Measurements from ENCODE around the gene TRIO.
"Not testable (repeated sequence)": the region's sequence is repeated elsewhere in the genome, so short reads cannot be mapped to it uniquely, and the experiment has no call there.

TRIO gene

DNA sequence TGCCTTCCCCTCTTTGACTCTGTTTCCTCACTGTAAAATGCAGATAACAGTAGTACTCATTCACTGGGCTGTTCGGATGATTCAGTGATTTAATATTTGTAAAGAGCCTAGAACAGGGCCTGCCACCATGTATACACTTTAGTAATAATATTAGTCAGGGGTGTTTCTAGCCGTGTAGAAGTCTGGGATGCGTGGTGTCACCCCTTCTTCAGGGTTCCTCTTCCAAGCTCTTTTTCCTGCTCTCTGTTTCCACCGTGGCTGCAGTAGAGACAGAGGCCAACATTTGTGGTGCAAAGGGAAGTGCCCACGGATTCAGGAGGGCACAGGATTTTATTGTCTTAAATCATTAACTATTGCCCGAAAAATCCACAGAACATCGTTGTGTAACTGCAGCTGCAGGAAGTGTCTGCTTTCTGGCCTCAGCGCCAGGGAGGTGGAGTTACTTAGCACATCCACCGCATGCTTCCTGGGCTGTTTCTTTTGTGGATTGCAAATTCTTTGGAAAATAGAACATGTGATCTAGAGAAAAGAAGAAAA lies 61.7 kb downstream of the TRIO start:
- DNase-seq = peak in 7 of 58 donors; percentile 3 to 48 (median 13)

DNA sequence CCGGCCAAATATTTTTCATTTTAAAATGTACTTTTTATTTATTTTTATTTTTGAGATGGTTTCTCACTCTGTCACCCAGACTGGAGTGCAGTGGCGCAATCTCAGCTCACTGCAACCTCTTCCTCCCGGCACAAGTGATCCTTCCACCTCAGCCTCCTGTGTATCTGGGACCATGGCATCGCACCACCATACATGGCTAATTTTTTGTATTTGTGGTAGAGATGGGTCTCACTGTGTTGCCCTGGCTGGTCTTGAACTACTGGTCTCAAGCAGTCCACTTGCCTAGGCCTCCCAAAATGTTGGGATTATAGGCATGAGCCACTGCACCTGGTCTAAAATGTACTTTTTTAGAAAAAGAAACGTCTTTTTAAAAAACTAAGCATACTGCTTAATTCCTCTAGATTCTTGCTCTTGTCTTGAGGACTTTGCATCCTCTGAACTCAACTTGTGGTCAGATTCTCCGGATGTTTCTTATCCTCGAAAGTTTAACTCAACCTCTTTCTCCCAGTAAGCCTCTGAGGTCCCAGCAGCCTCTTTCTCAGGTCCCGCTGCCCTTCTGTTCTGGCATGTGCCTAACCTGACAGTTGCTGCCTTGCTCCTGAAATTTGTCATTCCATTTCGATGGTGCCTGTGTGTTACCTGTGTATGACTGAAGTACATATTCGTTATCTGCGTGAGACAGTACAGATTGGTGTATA lies 63.0 kb downstream of the TRIO start:
- no peak for DNase-seq

DNA sequence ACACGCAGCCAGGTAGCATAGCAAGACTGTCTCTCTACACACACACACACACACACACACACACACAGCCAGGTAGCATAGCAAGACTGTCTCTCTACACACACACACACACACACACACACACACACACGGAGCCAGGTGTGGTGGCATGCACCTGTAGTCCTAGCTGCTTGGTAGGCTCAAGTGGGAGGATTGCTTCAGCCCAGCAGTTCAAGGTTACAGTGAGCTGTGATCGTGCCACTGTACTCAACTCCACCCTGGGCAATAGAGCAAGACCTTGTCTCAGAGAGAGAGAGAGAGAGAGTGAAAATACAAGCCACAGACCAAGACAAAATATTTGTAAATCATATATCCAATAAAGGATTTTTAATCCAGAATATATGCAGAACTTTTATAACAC lies 64.3 kb downstream of the TRIO start:
- not testable (repeated sequence) for DNase-seq

DNA sequence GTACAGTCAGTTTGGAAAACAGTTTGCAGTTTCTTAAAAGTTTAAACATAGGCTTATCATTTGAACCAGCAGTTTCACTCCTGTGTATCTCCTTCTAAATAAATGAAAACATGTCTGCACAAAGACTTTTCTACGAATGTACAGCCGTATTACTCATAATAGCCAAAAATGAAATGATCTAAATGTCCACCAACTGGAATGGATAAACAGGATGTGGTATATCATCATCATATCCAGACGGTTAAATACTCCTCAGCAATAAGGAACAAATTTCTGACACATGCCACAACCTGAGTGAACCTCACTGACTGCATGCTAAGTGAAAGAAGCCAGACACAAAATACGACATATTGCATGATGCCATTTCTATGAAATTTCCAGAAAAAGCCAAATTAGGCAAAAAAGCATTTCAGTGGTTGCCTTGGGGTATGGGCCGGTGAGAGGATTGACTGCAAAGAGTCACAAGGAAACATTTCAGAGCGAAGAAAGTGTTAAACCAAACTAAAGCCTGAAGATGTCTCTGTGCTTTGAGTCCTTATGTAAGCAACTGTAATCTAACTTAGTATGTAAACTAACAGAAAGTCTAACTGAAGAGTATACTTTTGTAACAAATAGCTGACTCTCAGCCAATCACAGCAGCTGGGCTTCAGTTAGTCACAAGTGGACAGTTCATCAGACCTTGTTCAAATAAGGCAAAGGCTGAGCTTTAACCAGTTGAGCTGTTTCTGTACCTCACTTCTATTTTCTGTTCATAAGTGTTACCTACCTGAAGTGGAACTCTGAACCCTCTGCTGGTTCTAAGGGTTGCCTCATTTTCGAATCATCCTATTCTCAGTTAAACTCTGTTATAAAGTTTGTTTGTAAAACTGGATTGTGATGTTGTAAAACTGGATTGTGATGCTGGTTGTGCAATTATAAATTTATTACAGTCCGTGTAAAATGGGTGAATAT lies 65.2 kb downstream of the TRIO start:
- no peak for DNase-seq

DNA sequence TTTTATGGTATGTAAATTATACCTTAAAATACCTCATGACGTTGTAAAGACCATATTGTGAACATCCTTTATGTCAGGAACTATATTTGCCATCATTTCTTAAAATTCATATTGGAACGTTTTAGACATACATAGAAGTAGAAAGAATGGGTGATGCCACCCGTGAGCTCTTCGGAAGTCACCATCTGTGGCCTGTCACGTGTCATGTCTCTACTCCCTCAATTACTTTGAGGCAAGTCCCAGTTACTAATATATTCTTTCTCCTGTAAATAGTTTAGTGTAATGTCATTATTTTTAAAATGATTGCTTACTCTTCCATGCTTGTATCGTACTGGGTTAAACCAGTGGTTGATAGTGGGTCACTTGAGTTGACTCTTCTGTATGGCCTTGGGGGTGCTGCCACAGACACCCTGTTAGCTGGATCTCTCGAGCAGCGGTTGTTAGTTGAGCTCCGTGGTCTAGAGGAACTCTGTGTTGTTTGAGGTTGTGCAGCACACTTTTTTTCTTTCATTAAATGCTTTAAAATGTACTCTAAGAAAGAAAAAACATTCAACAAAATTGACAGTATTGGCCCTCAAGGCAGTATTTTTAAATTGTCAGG lies 66.2 kb downstream of the TRIO start:
- DNase-seq = no peak

DNA sequence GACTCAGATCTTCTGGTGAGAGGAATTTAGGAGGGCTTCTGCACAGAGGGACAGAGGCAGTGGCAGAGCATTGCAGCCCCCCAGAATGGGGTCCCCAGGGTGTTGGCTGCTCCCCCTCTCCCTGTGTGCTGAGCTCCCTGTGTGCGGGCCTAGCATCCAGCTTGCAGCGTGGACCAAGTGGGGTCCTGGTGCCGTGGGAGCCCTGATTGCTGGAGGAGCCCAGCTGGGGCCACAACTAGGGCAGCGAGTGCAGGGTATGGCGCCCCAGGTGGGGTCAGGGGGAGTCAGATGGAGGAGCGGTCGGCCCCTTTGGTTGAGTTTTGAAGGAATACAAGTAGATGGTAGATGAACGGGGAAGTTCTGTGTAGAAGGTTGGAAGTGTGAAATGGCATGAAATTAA lies 66.7 kb downstream of the TRIO start:
- DNase-seq = no peak

DNA sequence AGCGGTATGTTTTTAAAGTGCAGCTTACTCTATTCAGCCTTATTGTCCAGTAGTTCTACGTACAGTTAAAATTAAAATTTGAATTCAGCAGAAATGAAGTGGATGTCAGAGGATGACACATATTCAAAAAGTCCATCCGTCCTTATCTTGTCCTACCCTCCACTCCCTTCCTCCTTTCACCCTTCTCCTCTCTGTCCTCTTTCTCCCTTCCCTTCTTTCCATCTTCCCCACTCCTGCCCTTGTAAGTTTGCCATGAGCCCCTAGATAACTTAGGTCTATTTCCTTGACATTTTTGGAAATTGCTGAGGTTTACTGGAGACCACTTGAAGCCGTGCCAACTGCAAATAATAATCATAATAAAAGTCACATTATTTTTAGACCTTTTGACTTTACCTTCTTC lies 67.6 kb downstream of the TRIO start:
- no peak for DNase-seq

DNA sequence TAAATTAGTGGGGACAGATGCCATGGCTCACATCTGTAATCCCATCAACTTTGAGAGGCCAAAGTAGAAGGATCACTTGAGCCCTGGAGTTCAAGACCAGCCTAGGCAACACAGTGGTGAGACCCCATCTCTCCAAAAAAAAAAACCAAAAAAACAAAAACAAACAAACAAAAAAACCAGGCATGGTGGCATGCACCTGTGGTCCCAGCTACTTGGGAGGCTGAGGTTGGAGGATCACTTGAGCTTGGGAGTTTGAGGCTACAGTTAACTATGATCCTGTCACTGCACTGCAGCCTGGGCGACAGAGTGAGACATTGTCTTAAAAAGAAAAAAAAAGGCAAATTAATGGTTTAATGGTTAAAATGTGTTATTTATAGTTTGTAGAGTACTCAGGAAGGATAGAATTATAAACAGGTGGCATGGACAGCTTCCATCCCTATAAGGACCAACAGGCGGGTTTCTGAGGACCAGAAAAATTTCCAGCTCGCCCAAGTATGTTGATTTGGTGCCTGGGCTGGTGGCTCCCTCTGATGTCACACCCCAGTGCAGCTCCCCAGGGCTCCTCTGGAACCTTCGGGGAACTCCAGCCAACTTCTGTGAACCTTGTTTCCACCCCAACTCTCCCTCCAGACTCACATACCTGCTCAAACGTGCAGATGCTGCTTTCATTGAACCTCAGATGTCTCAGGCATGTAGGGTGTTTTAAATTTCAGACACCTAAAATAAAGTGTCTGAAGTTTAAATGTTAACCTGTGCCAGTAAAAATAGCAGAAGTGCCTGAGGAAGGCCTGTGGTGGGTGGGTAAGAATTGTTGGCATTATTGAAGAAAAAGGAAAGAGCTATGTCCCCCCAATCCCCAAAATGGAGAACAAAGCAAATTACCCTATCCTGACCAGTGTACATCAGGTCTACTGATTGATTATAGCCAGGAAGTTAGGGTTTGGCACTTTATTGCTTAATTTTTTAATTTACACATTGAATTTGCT lies 69.0 kb downstream of the TRIO start:
- DNase-seq = no peak

DNA sequence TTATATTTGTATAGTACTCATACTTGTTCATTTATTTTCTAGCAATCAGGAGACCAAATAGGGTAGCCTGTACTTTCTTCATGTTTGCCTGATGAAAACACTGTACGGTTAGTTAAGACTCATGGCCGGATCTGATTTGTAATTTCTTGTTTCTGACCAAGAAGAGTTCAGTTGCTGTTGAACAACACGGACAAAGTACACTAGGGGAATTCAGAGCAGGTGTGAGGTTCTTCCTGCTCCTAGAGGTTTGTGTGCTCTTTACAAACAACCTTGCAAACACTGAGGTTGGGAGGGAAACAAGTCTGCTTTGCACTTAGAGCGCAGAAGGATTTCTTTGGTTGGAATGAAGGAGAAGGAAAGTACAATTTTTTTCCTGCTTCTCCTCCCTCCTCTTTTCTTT lies 69.7 kb downstream of the TRIO start:
- no peak for DNase-seq

DNA sequence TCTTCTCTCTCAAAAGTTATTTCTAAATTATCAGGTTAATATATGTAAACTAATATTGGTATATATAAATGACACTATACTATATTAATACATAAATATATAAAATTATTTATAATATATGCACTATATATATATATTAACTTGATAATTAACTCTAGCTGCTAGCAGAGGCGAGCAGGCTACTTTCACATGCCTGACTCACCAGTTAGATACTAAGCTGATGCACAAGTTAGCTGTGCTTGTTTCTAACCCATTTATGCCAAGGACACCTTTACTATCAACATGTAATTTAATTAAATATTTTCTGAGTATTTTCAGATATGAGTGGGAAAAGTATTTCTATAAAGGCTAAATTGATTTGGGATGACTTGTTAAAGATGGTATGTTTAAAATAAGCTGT lies 70.1 kb downstream of the TRIO start:
- no peak for DNase-seq

DNA sequence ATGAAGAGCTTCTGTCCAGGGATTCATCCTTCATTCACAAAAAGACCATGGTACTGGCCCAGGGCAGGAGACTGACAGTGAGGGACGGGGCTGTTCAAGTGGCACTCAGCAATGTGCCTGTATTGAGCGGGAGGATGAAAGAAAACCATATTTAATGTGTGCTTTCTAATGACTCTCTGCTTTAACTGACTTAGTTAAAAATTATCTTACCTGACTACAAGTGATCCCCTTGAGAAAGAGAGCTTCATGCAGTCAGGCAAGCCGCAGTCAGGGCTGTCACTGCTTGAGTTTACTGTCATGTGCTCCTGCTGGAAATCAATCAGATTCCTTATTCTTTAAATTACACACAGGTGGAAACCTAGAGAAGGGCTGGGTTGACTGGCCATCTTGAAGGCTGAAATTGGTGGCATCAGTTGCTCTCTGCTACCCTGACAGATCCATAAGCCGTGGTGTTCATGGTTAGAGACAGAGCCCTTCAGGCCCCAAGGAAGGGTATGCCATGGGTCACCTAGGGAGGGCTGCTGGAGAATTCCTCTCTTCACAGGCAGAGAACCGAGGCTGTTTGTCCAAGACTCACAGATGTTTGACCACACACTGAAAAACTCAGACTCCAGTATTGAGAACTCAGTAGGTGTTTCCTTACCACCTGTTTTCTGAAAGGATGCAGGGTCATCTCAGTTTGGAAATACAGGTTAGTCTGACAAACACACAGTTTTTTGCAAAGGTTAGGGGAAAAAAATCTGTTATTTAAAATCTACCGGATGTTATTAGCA lies 70.9 kb downstream of the TRIO start:
- DNase-seq = no peak

DNA sequence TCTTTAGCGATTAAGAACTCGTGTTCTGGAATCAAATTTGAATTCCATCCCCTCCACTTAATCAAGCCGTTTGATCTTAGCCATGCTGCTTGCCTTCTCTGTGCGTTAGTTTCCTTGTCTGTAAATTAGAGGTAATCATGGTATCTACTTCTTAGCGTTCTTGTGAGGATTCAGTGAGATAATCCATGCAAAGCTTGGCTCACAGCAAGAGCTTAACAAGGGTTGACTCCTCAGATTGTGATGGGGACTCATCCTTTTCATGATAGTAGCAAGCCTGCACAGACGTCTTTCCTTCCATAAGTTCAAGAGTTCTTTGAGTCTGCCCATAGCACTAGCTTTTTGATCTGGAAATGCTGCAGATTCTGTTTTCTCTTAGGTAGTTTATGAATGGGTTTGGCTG lies 72.8 kb downstream of the TRIO start:
- DNase-seq = no peak

DNA sequence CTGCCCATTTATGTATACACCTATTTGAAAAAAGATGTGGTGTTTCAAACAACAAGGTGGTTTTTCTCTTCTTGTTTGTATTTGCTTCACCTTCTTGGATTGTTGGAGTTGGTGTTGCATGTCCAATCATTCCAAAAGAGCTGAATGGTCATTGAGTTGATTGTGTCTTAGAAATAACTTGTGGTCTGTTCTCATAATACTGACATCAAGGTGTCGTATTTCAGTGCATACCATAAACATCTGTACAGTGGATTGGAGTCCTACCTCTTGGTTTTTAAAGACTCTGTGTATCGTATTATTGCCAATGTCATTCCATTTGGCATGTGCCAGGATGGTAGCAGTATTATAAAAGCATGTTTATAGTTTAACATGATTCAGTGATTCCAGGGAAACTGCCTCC lies 73.2 kb downstream of the TRIO start:
- DNase-seq = no peak

DNA sequence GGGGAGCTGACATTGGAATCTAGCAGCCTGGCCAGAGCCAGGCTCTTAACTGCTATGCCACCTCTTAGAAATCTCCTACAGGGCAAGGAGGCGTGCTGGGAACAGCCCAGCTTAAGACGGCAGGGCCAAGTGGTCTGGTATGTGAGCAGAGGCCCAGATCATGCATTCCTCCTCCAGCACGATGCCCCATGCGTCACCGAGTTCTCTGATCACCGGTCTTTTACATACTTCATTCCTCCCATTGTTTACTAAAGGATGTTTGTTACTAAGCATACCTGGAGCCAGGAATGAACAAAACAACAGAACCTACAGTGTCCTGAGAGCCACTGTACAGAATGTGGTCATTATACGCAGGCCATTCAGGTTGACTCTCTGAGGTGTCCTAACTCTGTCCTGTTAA lies 73.8 kb downstream of the TRIO start:
- DNase-seq = no peak

DNA sequence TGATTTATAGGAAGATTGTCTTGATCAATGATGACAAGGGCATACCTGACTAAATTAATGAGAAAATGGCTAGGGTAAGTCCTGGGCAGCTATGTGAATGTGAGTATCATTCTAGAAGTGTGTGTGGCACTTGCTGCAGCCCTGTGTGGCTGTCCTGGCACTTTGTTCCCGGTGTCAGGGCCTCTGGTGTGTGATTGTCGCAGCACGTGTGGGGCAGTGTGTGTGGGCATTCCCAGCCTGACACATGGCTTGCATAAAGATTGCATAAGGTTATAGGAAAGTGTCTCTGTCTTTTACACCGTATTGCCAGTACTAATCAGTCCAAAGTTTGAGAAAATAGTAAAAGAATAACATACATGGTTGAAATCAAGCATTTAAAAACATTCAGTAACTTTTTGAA lies 74.4 kb downstream of the TRIO start:
- DNase-seq = no peak

DNA sequence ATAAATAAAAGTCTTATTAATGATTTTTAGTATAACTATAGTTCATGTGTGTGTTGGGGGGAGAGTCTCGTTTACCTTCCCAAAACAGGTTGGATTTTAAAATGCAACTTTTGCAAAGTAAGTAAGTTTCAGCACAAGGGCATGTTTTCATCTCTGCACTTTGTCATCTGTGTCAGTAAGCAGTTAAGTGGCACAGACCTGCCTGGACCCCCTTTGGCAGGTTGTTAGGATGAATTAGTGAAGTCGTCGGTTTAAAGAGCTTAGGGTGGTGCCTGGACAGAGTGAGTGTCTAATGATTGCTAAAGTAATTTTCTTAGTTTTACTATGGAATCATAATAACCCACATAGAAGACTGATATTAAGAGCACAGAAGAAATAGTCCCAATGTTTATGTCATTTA lies 74.9 kb downstream of the TRIO start:
- DNase-seq = no peak

DNA sequence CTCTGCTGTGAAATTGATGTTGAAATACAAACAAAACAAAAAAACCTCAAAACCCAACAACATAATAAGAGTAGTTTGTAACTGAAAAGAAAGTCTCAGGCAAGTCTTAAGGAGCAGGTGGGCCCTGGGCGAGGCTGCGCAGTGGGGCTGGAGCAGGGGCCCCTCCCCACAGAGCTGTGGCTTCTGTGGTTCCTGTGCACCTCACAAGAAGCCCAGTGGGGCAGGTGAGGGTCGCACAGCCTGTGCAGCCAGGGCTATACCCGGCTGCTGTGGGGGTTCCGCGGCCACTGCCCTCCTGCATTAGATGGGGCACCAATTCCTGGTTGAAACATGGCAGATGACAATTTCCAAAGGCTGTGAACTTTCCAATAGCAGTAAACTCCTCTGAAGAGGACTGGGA lies 75.3 kb downstream of the TRIO start:
- DNase-seq = no peak

DNA sequence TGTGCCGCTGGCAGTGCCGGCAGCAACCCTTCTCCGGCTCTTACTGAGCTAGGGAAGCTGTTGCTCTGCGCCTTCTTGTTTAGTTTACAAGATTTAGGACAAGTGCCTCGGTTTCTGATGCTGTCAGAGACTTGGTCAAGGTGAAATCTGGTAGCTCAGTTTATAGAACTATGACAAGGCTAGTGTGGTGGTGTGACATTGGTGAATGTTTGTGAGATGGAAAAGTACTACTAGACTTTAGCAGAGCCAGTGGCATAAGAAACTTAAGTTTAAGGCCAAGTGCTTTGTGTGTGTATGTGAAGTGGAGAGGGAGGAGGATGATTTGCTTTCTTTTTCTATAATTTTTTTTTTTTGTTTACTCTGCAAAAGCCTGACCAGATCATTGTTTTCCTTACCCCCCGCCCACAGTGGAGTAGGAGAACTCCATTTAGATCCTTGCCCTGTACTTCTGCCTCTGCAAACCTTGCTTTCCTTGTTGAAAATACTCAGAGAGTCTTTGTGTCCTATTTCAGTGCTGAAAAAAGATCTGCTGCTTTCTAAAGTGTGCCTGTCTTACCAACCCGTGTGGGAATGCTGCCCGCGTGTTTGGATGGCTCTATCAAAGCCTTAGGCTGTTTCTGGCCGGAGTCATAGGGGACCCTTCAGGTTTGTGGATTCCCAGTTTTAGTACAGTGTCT lies 75.9 kb downstream of the TRIO start:
- DNase-seq = peak in 3 of 58 donors; percentile 4 to 8 (median 7)

DNA sequence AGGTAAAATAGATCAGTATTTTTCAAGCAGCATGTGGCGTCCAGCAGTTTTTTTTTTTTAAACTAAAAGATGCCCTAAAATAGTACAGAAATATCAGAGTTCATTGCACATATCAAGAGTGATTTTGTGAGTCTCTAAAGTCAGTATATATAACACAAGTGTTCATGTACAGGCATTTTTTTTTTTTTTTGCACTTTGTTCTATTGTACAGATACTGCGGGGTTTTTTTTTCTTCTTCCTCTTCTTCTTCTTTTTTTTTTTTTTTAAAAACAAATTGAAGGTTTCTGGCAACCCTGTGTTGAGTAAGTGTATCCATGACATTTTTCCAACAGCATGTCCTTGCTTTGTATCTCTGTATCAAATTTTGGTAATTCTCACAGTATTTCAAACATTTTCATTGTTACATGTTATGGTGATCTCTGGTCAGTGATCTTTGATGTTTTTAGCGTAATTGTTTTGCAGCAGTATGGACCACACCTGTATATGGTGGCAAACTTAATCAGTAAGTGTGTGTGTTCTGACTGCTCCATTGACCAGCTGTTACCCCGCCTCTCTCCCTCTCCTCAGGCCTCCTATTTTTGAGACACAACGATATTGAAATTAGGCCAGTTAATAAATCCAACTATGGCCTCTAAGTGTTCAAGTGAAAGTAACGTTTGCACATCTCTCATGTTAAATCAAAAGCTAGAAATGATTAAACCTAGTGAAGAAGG lies 76.8 kb downstream of the TRIO start:
- DNase-seq = no peak
